Sigmoid colon (tissue), 4 donors: Measurements from ENCODE around the gene TMTC1.

Source experiments
- CTCF ChIP-seq, 4 experiments: fragments of 450-650 bp in 3 of 4; fragments of 200-600 bp in 1 of 4; IDR thresholded peaks; one replicate each; pipeline ENCODE4 v1.5.1; 2016 to 2019; ENCODE audit warnings: antibody characterized with exemption in 4 of 4, mild to moderate bottlenecking in 3 of 4, moderate library complexity in 2 of 4
- POLR2A ChIP-seq, 2 donors: fragments of 450-650 bp; IDR thresholded peaks; one replicate each; pipeline ENCODE4 v1.6.1; 2016; ENCODE audit warnings: antibody characterized with exemption in 2 of 2, mild to moderate bottlenecking in 2 of 2, moderate library complexity in 2 of 2
- POLR2AphosphoS5 ChIP-seq, 4 donors: sonication (generic); formaldehyde crosslinking; IDR thresholded peaks; one replicate each; pipeline ENCODE4 v1.6.1; 2017; ENCODE audit warnings: antibody characterized with exemption in 4 of 4

DNA sequence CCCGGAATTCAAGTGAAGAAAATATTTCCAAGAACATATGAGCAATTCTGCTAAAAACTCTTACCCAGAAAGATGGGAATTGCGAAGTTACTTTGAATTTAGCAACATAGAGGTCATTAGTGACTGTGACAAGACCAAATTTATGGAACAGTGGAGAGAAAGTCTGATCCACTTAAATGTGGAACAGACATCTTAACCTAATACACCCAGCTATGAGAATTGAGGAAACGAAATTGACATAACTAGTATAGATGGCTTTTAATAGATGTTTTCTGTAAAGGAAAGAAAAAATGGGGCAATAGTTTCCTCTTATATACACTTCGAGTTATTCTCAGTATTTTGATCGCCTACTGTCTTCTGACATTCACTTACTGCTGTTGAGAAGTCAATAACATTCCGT, 290.9 kb downstream of the TMTC1 start:
- TF ChIP-seq POLR2AphosphoS5 (IDR thresholded peaks at IDR 0.05) (no peak), CTCF (IDR thresholded peaks at IDR 0.05) (no peak), POLR2A (IDR thresholded peaks at IDR 0.05) (no peak)
